ENCODE measurements around the gene RABAC1.

The RABAC1 gene

DNA sequence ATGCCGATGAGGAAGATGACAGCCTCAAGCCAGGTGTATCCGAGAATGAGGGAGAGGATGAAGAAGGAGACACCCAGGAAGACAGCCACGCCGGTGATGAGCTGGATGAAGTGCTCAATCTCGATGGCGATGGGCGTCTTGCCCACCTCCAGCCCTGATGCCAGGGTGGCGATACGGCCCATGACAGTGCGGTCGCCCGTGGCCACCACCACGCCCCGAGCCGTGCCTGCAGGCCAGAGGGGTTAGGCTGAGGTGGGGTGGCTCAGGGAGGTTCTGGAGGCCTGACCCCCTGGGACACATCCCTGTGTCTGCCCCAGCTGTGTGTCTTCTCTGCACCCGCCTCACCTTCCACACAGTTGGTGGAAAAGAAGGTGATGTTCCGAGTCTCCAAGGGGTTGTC lies 25.8 kb upstream of the RABAC1 start (continued):
- TF ChIP-seq, protein P1, sequence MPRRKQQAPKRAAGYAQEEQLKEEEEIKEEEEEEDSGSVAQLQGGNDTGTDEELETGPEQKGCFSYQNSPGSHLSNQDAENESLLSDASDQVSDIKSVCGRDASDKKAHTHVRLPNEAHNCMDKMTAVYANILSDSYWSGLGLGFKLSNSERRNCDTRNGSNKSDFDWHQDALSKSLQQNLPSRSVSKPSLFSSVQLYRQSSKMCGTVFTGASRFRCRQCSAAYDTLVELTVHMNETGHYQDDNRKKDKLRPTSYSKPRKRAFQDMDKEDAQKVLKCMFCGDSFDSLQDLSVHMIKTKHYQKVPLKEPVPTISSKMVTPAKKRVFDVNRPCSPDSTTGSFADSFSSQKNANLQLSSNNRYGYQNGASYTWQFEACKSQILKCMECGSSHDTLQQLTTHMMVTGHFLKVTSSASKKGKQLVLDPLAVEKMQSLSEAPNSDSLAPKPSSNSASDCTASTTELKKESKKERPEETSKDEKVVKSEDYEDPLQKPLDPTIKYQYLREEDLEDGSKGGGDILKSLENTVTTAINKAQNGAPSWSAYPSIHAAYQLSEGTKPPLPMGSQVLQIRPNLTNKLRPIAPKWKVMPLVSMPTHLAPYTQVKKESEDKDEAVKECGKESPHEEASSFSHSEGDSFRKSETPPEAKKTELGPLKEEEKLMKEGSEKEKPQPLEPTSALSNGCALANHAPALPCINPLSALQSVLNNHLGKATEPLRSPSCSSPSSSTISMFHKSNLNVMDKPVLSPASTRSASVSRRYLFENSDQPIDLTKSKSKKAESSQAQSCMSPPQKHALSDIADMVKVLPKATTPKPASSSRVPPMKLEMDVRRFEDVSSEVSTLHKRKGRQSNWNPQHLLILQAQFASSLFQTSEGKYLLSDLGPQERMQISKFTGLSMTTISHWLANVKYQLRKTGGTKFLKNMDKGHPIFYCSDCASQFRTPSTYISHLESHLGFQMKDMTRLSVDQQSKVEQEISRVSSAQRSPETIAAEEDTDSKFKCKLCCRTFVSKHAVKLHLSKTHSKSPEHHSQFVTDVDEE (CRISPR knock-in tag; IDR thresholded peaks at IDR 0.05) = no peak
- TF ChIP-seq ZNF565 (CRISPR knock-in tag; conservative IDR thresholded peaks at IDR 0.05; ENCODE audit: low read depth) = no peak
- TF ChIP-seq ZFP30 (CRISPR knock-in tag; IDR thresholded peaks at IDR 0.05) = no peak
- TF ChIP-seq TOX (CRISPR knock-in tag; IDR thresholded peaks at IDR 0.05; ENCODE audit: borderline replicate concordance) = no peak
- no peak for TF ChIP-seq SNAI2 (CRISPR knock-in tag; IDR thresholded peaks at IDR 0.05)
- TF ChIP-seq PATZ1 (CRISPR knock-in tag; IDR thresholded peaks at IDR 0.05; ENCODE audit: borderline replicate concordance) = no peak
- TF ChIP-seq ISL1 (CRISPR knock-in tag; IDR thresholded peaks at IDR 0.05) = no peak
- no peak for TF ChIP-seq PPARA (CRISPR knock-in tag; IDR thresholded peaks at IDR 0.05; ENCODE audit: borderline replicate concordance)
- no peak for TF ChIP-seq ARNTL (CRISPR knock-in tag; IDR thresholded peaks at IDR 0.05; ENCODE audit: borderline replicate concordance, low read depth)

DNA sequence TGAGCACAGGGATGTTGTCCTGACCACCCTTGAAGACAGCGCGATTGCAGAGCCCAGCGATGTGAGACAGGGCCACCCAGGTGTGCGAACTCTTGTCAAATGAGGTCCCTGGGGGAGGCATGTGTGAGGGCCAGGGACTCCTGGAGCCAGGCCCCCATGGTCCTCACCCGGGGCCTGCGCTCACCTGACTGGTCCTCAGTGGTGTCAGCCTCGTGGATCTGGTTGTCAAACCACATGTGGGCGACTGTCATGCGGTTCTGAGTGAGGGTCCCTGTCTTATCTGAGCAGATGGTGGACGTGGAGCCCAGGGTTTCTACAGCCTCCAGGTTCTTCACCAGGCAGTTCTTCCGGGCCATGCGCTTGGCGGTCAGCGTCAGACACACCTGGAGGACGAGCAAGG lies 22.6 kb upstream of the RABAC1 start:
- no peak for ATAC-seq

DNA sequence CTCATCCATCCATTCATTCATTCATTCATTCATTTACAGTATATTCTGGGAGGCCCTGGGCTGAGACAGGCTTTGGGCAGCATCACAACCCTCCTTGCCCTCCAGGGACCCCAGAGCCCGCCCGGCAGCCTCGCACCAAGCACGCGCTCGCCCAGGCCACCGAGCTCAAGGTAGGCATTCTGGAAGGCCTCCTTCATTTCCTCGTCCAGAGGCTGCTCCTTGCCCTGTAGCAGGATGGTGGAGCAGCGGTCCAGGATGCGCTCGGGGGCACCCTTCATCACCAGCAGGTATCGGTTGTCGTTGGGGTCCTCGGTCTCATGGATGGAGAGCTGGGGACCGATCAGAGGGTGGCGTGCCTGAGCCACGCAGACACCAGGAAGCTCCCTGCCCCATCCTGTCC lies 19.3 kb upstream of the RABAC1 start:
- ATAC-seq = no peak
- no peak for TF ChIP-seq ESRRG (CRISPR knock-in tag; IDR thresholded peaks at IDR 0.05)
- no peak for TF ChIP-seq ZC3H10 (CRISPR knock-in tag; IDR thresholded peaks at IDR 0.05)
- no peak for TF ChIP-seq OSR1 (CRISPR knock-in tag; IDR thresholded peaks at IDR 0.05)
- no peak for TF ChIP-seq ZNF8 (CRISPR knock-in tag; IDR thresholded peaks at IDR 0.05)
- no peak for TF ChIP-seq ARNTL (CRISPR knock-in tag; IDR thresholded peaks at IDR 0.05; ENCODE audit: borderline replicate concordance, low read depth)
- no peak for TF ChIP-seq PPARA (CRISPR knock-in tag; IDR thresholded peaks at IDR 0.05; ENCODE audit: borderline replicate concordance)
- no peak for TF ChIP-seq RARB (CRISPR knock-in tag; IDR thresholded peaks at IDR 0.05)
- no peak for TF ChIP-seq ZFP30 (CRISPR knock-in tag; IDR thresholded peaks at IDR 0.05)
- TF ChIP-seq BACH2 (CRISPR knock-in tag; IDR thresholded peaks at IDR 0.05; ENCODE audit: borderline replicate concordance) = no peak
- TF ChIP-seq PATZ1 (CRISPR knock-in tag; IDR thresholded peaks at IDR 0.05; ENCODE audit: borderline replicate concordance) = no peak
- TF ChIP-seq, protein P1 (CRISPR knock-in tag; IDR thresholded peaks at IDR 0.05) = no peak

More for the DNA sequence above, 22.6 kb upstream of the RABAC1 start:
- TF ChIP-seq, protein P1 (CRISPR knock-in tag; IDR thresholded peaks at IDR 0.05) = no peak
- TF ChIP-seq ZC3H10 (CRISPR knock-in tag; IDR thresholded peaks at IDR 0.05) (no peak), ZFP3 (CRISPR knock-in tag; IDR thresholded peaks at IDR 0.05) (no peak), ZNF8 (CRISPR knock-in tag; IDR thresholded peaks at IDR 0.05) (no peak), ZNF70 (CRISPR knock-in tag; IDR thresholded peaks at IDR 0.05) (no peak), CREB5 (CRISPR knock-in tag; IDR thresholded peaks at IDR 0.05; ENCODE audit: low read depth) (no peak)
- TF ChIP-seq, protein P2, sequence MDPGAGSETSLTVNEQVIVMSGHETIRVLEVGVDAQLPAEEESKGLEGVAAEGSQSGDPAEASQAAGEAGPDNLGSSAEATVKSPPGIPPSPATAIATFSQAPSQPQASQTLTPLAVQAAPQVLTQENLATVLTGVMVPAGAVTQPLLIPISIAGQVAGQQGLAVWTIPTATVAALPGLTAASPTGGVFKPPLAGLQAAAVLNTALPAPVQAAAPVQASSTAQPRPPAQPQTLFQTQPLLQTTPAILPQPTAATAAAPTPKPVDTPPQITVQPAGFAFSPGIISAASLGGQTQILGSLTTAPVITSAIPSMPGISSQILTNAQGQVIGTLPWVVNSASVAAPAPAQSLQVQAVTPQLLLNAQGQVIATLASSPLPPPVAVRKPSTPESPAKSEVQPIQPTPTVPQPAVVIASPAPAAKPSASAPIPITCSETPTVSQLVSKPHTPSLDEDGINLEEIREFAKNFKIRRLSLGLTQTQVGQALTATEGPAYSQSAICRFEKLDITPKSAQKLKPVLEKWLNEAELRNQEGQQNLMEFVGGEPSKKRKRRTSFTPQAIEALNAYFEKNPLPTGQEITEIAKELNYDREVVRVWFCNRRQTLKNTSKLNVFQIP (CRISPR knock-in tag; IDR thresholded peaks at IDR 0.05; ENCODE audit: borderline replicate concordance, low read depth) = no peak

Data from SK-N-SH treated with all-trans-retinoic acid at 6 μM for 48 hours (cell line).